NOMO-1 treated with dmso at 0.1 percent for 144 hours (cell line): ENCODE measurements around the gene HSH2D.

ENCODE experiments used
- DNase-seq: peaks from one replicate; lab custom pipeline; 2025; ENCODE audit not compliant: unreplicated experiment; lab: John Stamatoyannopoulos, UW

The HSH2D gene

GRCh38 chr19:16119075-16119857 is 24.2 kb upstream of the HSH2D start:
- DNase-seq: peak; percentile 57

GRCh38 chr19:16121141-16121540 is 22.3 kb upstream of the HSH2D start:
- no peak for DNase-seq

- no peak for DNase-seq
These were observed 21.5 kb upstream of the HSH2D start for GRCh38 chr19:16121967-16122366.

GRCh38 chr19:16124953-16125352 is 18.5 kb upstream of the HSH2D start:
- DNase-seq: no peak

- DNase-seq: no peak
These were observed 17.6 kb upstream of the HSH2D start for GRCh38 chr19:16125737-16126495.

- no peak for DNase-seq
These were observed 16.4 kb upstream of the HSH2D start for GRCh38 chr19:16127080-16127479.

- no peak for DNase-seq
These were observed 15.6 kb upstream of the HSH2D start for GRCh38 chr19:16127776-16128371.

GRCh38 chr19:16131648-16132047 is 11.8 kb upstream of the HSH2D start:
- no peak for DNase-seq

- DNase-seq: no peak
These were observed 9.7 kb upstream of the HSH2D start for GRCh38 chr19:16133818-16134217.

GRCh38 chr19:16134510-16134909 is 9.0 kb upstream of the HSH2D start:
- no peak for DNase-seq

GRCh38 chr19:16135430-16136127 is 7.9 kb upstream of the HSH2D start:
- no peak for DNase-seq

GRCh38 chr19:16136185-16136999 is 7.1 kb upstream of the HSH2D start:
- DNase-seq: no peak

- peak; percentile 49 for DNase-seq
These were observed 3.7 kb upstream of the HSH2D start for GRCh38 chr19:16139752-16140151.

- peak; percentile 28 for DNase-seq
These were observed 2.4 kb upstream of the HSH2D start for GRCh38 chr19:16141043-16141442.

GRCh38 chr19:16142032-16142580 is 1.4 kb upstream of the HSH2D start:
- no peak for DNase-seq

GRCh38 chr19:16144216-16144581 is 714 bp downstream of the HSH2D start:
- no peak for DNase-seq

GRCh38 chr19:16146112-16146511 is 2.6 kb downstream of the HSH2D start:
- no peak for DNase-seq

- DNase-seq: no peak
These were observed 5.2 kb downstream of the HSH2D start for GRCh38 chr19:16148443-16149229.

- DNase-seq: no peak
These were observed 10.3 kb downstream of the HSH2D start for GRCh38 chr19:16153582-16154336.
